ENCODE data around the gene GNB1L. TPM values are rescaled to one million over a fixed set of nuclear protein-coding genes. Genes with fewer than 3 reads are reported as not detected.
"Not testable (repeated sequence)": the region's sequence is repeated elsewhere in the genome, so short reads cannot be mapped to it uniquely, and the experiment has no call there.

GNB1L gene
- total RNA-seq, 1 experiment from 2014 or later, result 11.9 TPM

DNA sequence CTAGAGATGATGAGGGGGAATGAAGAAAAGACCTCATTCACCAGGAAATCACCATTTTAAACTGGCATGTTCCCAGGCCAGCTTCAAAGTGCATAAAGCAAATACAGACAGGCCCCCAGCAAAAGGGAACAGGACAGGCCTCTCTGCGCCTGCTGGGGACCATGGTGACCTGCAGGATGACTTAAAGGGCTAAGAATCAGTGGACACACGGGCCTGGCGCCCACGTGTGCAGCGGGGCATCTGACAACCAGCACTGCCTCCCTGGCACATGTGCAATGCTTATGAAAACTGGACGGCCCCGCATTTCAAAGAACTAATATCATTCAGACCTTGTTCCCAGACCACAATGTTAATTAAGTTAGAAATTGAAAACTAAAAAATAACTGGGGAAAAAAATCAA lies 58.5 kb downstream of the GNB1L start:
- no peak for DNase-seq (ENCODE audit: low read depth)

DNA sequence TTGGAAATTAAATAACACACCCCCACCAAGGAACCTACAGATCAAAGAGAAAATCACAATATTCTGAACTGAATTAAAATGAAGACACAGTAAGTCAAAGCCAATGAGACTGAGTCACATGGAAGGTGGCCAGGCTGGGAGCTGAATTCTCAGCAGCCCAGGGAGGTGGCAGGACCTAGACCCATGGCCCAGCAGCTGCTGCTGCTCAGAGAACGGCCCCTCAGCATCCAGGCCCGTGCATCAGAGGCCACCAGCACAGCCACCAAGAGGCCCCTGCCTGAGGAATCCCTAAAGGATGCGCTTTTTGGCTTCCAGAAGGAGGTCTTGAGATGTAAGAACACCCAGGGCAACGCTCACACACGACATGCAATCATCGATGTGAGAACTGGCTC lies 59.1 kb downstream of the GNB1L start:
- peak; percentile 36 for DNase-seq (ENCODE audit: low read depth)

DNA sequence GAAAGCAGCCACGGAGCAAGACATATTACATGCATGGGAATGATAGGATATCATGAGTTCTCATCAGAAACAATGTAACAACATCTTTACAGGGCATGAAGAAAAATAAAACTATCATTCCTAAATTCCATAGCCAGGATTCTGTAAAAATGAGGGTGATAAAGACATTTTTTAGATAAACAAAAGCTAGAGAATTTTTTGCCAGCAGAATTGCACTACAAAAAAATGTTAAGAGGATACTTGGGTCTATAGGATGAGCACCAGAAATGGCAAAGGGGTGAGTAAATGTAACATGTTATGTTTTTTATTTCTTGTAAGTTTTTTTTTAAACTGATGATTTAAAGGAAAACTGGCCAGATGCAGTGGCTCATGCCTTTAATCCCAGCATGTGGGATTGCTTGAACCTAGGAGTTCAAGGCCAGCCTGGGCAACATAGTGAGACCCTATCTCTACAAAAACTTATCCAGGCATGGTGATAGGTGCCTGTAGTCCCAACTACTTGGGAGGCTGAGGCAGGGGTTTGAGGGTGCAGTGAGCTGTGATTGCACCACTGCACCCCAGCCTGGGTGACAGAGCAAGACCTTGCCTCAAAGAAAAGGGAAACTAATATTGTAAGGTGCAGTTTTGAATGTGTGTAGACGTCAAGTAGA lies 60.9 kb downstream of the GNB1L start:
- no peak for DNase-seq (ENCODE audit: low read depth)

DNA sequence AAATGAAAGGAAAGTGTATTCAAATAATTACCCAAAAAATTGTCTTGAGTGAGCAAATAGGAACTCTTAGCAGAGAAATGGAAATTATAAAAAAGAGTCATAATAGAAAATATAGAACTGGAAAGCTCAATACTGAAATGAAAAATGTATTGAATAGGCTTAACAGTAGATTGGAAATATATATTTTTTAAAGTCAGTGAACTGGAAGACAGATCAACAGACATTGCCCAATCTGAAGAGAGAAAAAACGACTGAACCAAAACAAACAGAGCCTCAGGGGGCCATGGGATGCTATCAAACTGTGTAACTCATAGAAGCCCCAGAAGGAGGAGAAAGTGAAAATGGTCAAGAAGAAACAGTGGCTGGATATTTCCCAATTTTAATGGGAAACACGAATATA lies 61.5 kb downstream of the GNB1L start:
- DNase-seq (ENCODE audit: low read depth), result no peak

DNA sequence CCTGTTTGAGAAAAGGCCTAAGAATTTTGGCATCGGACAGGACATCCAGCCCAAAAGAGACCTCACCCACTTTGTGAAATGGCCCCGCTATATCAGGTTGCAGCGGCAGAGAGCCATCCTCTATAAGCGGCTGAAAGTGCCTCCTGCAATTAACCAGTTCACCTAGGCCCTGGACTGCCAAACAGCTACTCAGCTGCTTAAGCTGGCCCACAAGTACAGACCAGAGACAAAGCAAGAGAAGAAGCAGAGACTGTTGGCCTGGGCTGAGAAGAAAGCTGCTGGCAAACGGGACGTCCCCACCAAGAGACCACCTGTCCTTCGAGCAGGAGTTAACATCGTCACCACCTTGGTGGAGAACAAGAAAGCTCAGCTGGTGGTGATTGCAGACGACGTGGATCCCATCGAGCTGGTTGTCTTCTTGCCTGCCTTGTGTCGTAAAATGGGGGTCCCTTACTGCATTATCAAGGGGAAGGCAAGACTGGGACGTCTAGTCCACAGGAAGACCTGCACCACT lies 62.2 kb downstream of the GNB1L start:
- not testable (repeated sequence) for DNase-seq (ENCODE audit: low read depth)

DNA sequence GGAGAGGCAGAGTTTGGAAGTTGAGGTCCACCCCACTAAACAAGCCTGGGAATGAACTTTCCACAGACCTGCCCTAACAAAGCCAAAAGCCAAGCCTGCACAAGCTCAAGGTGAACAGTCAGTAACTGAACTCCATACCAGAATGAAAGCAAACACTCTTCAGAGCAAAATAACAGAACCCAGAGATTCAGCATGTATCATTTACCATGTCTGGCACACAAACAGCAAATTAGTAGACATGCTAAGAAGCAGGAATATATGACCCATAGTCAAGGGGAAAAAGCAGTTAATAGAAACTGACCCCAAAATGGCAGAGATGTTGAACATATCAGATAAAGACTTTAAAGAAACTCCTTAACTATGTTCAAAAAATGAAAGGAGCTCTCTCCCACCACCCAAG lies 62.8 kb downstream of the GNB1L start:
- DNase-seq (ENCODE audit: low read depth), result no peak

DNA sequence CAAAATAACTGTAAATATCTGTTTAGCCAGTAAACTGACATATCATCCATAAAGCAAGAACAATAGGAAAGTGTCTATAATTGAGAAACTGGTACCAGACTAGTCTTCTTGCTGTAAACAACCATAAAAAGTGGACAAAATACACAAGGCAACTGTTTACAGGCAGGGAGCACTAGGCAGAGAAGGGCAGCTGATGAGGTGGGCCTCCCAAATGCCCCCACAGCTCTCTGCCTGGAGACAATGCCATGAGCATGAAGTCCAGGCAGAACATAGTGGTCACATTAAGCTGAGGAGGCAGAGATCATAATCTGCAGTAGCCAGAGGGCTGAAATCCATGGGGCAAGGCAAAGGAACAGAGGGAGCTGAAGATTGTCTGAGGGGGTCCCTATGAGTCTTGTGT lies 63.4 kb downstream of the GNB1L start:
- no peak for DNase-seq (ENCODE audit: low read depth)

DNA sequence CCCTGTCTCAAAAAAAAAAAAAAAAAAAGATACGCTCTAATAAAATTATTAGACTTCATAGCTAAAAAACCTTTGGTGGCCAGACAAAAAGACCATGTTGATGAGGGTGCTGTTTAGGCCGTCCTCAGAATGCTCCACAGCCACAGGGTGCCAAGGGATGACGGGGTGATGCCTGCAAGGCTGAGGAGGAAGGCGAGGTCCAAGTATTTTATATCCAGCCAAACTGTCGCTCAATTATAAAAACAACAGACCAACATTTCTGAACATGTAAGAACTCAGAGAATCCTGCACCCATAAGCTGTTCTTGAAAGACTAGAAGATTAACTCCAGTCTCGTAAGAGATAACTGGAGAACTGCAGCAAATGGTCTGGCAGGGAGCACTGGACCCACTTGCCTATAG lies 64.8 kb downstream of the GNB1L start:
- no peak for DNase-seq (ENCODE audit: low read depth)

DNA sequence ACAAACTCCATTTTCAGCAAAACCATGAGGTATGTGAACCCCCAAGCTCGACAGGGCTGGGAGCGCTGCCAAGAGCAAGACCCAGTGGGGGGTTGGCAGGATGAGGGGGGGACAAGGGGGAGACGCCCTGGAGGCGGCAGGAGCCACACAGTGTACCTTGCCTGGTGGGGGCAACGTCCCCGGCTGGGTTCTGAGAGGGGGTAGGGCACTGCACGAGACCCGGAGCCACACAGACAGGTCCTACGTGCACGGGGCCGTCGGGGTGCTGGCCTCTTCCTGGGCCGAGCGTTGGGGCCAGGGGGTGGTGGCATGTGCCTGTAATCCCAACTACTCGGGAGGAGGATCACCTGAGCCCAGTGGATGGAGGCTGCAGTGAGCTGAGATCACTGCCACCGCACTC lies 65.3 kb downstream of the GNB1L start:
- DNase-seq (ENCODE audit: low read depth), result no peak

DNA sequence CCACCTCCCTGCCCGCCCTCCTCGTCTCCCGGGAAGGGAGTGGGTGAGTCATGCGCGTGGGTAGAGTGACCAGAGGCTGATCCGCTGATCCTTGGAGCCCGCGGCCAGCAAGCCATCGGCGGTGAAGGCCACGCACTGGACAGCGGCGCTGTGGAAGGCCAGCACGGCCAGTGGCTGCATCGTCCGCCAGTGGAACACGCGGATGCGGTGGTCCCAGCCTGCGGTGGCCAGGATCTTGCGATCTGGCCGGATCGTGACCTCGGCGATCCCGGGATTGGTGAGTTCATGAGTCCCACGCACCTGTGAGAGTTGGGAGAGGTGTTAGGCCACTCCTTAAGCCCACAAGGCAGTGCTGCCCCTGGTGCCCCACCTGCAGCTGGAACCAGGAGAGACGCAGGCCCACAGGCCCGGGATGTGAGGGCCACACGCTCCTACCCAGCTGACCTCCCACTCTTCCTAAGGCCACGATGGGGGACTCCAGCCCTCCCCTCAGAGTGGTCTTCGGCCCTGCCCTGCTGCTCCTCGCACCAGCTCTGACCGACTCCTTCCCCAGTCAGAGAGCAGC lies 65.9 kb downstream of the GNB1L start:
- no peak for DNase-seq (ENCODE audit: low read depth)

DNA sequence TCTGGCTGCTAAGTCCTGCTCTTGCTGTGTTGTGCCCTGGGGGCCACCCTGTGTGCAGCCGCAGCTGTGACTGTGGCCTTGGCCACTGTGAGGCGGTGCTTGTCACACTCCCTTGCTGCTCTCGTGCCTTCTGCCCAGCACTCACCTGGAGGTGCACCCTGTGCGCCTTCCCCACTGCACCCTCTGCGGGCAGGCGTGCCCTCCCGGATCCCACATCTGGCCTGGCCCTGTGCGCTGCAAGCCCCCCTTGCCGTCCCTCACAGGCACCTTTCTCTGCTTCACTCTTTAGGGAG lies 66.9 kb downstream of the GNB1L start:
- no peak for DNase-seq (ENCODE audit: low read depth)

DNA sequence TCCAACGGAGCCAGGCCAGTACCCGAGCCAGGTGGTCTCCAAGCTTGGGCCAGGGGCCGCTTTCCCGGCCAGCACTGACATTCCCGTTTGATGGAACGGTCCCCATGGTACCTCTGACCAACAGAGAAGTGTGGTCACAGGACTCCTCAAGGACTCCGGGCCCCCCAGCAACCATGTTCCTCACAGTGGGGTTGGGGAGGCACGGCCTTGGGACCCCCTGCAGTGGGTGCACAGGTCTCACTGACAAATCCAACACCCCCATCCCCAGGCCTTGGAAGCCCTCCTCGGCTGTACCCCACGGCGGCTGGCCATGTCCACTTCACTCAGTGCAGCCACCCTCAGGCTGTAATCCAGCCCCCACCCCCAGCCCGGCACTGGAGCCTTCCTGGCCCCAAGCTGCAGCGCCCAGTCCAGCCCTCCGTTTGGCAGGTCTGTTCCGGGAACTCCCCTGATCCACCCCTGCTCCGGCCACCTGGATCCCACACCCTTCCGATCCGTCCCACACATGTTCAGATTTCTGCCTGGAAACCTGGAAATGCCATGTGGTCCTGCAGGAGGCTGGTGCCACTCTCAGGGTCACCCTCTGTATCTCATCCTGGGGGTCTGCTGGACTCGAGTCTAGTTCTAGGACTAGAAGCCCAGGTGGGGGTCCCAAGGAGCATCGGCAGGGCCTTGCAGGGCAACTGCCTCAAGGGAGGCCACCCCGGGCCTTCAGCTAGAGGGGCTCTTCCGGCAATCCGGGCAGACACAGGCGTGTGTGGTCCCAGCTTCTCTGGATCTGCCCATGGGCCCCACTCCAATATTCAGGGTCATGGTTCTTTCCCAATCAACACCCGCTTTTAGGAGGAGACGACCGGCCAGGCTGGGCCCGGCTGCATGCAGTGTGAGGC lies 67.5 kb downstream of the GNB1L start:
- no peak for DNase-seq (ENCODE audit: low read depth)

DNA sequence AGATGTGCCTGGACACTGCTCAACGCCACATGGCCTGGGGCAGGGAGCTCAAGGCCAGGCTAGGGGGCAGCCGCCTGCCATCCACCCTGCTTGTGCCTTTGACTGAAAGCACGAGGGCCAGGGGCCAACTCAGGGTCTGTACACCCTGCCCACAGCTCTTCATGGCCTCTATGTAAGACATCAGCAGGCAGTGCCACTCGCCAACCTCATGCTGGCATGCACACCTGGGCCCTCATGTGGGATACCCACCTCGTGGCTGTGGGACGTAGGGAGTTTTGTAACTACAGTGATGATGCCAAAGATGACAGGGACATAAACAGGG lies 68.4 kb downstream of the GNB1L start:
- no peak for DNase-seq (ENCODE audit: low read depth)

DNA sequence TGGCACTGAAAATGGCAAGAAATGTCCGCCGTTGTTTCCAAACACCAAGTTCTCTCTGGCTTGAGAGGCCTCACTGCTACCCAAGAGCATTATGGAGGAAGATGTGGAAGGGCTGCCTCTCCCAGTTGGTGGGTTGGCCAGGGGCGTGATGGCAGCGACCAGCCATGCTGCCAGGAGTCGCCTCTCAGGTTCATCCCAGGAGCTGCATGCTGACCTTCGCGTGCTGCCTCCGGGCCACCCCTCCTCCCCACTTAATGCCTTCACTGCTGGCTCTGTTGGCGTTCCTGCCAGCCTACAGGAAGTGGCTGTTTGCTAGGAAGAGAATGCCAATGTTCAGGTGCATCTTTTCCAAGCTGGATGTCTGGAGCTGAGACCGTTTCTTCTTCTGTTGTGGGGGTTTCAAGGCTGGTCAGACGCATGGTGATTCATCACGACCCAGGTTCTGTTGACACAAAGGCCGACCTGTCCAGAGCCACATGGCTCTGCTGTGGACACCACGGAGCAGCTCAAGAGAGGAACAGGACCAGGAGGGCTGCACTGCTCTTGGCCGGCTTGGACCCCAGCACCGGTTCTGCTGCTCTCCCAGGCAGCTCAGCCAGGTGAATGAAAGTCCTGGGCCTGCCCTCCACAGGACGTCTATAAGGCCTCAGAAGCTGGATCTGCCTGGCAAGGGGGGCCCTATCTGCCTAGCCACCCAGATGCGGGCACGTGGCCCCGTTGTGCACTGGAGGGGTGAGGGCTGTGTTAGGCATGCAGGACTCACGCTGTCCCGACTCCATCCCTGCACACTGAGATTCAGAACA lies 69.0 kb downstream of the GNB1L start:
- no peak for DNase-seq (ENCODE audit: low read depth)

DNA sequence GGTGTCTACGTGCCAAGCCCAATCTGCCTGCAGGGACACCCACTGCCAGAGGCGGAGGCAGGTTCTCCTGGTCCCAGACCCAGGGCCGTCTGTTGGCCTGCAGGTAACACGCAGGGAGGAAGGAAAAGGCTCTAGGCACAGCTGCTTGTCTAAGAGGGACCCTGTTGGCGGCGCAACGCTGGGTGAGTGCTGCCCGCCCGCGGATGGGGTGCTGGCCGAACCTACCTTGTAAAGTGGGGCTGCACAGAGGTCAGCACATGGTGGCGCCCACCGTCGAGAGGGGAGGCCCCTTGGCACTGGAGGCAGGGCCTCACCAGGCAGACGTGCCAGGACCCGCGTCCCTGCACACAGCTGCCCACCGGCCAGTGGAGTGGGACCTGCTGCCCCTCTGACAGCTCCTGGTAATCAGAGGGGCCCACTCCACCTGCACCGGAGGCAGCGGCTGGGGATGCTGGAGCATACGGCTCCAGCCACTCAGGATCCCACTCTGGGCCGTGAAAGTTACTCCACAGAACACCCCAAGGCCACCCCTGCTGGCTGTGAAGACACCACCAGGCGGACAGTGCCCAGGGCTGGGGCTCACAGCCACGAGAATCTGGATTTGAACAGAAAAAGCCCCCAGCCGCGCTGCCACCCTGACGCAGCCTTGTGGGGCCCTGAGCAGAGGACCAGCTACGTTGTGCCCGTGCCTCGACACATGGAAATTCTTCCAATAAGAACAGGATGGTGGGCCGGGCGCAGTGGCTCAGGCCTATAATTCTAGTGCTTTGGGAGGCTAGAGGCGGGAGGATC lies 70.1 kb downstream of the GNB1L start:
- DNase-seq (ENCODE audit: low read depth), result no peak

DNA sequence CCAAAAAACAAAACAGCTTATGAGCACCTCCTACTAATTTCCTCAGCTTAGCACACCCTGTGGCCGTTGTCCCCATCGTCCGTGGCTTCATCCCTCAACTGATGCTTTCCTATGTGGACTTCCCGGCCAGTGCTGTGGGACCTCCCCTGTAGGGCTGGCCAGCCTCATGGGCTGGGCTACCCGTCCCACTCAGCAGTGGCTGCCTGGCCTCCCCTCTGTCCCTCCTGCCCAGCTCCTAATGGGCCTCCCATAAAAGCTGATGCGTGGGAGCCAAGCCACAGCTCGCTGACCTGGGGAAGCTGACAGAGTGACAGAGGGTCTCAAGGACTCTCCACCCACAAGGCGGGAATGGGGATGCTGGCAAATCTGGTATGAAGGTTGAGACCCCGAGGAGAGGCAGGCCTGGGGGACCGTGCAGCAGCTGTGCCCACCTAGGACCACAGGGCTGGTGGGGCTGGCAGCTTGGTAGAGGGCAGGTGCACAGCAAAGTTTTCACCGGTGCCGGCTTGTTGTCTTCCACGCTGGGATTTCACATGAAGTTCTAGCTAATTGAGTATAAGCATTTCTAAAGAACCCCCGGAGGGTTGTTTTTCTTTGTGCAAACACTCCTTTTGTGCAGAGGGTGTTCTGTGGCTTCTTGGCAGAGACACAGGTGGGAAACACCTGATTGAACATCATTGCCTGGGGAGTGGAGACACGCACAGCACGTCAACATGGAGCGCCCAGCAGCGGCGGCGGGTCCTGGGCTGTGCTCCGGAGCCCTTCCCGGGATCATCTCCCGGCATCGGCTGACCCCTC lies 70.9 kb downstream of the GNB1L start:
- no peak for DNase-seq (ENCODE audit: low read depth)

DNA sequence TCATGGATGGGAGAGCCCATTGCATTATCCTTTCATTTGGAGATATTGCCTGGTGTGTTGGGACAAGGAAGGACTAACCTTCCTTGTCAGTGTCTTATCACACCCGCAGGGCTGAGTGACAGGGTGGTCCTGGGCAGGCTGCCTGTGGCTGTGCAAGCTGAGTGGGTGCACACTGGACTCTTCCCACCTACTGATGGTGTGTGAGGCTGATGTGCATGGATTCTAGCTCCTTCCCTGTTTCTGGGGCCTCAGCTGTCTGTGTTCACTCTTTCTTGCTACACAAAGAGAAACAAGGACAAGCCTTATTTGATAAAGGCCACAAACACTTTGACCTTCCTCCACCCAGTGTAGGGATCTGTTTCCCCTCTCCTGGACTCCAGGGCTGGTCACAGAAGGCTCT lies 72.1 kb downstream of the GNB1L start:
- DNase-seq (ENCODE audit: low read depth), result no peak

DNA sequence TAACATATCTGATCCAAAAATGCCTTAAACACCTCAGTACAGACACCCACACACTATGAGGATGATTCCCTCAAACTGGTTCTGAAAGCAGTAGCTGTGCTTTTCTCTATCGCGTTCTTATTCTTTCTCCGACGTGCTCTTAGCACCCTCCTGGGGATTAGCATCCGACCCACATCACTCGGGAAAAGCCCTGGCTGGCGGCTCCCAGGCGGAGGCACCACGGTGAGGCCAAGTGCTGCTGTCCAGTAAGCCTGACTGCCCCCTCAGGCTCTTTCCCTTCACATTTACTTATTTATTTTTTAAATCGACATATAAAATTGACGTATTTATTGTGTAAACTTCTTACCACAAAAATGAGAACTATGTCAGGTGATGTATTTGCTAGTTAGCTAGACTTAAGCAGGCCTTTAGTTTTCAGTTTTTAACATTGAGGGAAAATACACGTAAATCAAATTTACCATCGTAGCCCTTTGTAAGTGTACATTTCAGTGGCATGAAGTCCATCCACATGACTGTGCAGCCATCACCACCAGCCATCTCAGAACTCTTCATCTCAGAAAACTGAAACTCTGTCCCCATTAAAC lies 74.9 kb downstream of the GNB1L start:
- DNase-seq (ENCODE audit: low read depth), result no peak

DNA sequence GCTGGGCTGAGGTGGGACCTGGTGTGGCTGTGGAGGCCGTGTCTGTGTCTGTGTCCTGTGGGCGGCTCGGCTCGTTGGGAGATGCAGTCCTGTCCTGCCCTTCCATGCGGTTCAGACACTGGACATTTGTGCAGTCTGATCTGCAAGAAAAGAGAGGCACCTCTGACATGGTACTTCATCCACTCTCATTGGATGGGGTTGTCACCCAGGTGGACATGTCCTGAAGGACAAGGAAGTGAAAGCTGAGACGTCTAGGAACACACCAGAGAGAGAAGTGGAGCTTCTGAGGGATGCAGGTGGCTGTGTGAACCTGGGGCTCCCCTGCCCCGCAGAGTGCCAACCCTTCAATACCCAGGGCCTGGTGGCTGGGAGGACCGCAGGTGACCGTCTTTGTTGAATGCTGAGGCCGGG lies 75.7 kb downstream of the GNB1L start:
- DNase-seq (ENCODE audit: low read depth), result no peak

DNA sequence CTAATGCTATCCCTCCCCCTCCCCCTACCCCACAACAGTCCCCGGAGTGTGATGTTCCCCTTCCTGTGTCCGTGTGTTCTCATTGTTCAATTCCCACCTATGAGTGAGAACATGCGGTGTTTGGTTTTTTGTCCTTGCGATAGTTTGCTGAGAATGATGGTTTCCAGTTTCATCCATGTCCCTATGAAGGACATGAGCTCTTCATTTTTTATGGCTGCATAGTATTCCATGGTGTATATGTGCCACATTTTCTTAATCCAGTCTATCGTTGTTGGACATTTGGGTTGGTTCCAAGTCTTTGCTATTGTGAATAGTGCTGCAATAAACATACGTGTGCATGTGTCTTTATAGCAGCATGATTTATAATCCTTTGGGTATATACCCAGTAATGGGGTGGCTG lies 77.5 kb downstream of the GNB1L start:
- DNase-seq (ENCODE audit: low read depth), result not testable (repeated sequence)

Data from RPMI7951 (cell line).